Liver (tissue), 9 donors: ENCODE results near the gene ADRA2B. TPM values are rescaled to one million over a fixed set of nuclear protein-coding genes. Genes with fewer than 3 reads are reported as not detected.

Experiments
- DNase-seq: peaks from one replicate; pipeline ENCODE4 v3.0.0-alpha.2; 2017; ENCODE audit warnings: low spot score
- H3K27ac ChIP-seq, 2 donors: one replicate each; pipeline ENCODE4 v1.7.0; 2013; ENCODE audit warnings: inconsistent platforms in 2 of 2, low read length in 2 of 2, control low read depth in 1 of 2, low read depth in 1 of 2, mild to moderate bottlenecking in 1 of 2
- H3K27me3 ChIP-seq, 4 donors: one replicate each; pipeline versions ENCODE4 v1.6.1 to v1.7.0; 2013; ENCODE audit warnings: low read length in 3 of 4, inconsistent platforms in 1 of 4, mild to moderate bottlenecking in 1 of 4, moderate library complexity in 1 of 4; ENCODE audit not compliant: control insufficient read depth in 4 of 4, insufficient read depth in 4 of 4
- H3K36me3 ChIP-seq, 4 donors: one replicate each; pipeline versions ENCODE4 v1.6.1 to v1.7.0; 2013; ENCODE audit warnings: low read length in 3 of 4, mild to moderate bottlenecking in 3 of 4, low read depth in 1 of 4, moderate library complexity in 1 of 4; ENCODE audit not compliant: control insufficient read depth in 4 of 4, insufficient read depth in 3 of 4
- H3K4me1 ChIP-seq, 4 donors: one replicate each; pipeline versions ENCODE4 v1.6.1 to v1.7.0; 2013; ENCODE audit warnings: low read length in 3 of 4, mild to moderate bottlenecking in 3 of 4, moderate library complexity in 1 of 4; ENCODE audit not compliant: control insufficient read depth in 4 of 4, insufficient read depth in 4 of 4
- H3K4me3 ChIP-seq, 3 donors: one replicate each; pipeline versions ENCODE4 v1.6.1 to v1.7.0; 2013; ENCODE audit warnings: low read length in 3 of 3, control low read depth in 1 of 3, low read depth in 1 of 3, mild to moderate bottlenecking in 1 of 3
- H3K9ac ChIP-seq, 2 donors: one replicate each; pipeline ENCODE4 v1.7.0; 2013; ENCODE audit warnings: low read length in 2 of 2, mild to moderate bottlenecking in 2 of 2, moderate library complexity in 2 of 2, control low read depth in 1 of 2, low read depth in 1 of 2
- H3K9me3 ChIP-seq, 4 donors: one replicate each; pipeline versions ENCODE4 v1.6.1 to v1.7.0; 2013; ENCODE audit warnings: low read length in 3 of 4; ENCODE audit not compliant: control insufficient read depth in 4 of 4
- CTCF ChIP-seq: fragments of 150-350 bp; IDR thresholded peaks from 2 replicates; pipeline ENCODE4 v1.5.1; 2017; ENCODE audit warnings: improper control_type of control experiment, low read depth, low read length; ENCODE audit not compliant: missing input control
- EGR1 ChIP-seq, 2 donors: IDR thresholded peaks; 2 replicates each; pipeline ENCODE4 v1.6.1; 2016 to 2018; ENCODE audit warnings: antibody characterized with exemption in 2 of 2, low read depth in 2 of 2
- FOXA1 ChIP-seq: IDR thresholded peaks from 2 replicates; pipeline ENCODE4 v1.6.1; 2016; ENCODE audit warnings: antibody characterized with exemption
- FOXA2 ChIP-seq: IDR thresholded peaks from 2 replicates; pipeline ENCODE4 v1.6.1; 2016; ENCODE audit warnings: antibody characterized with exemption
- GABPA ChIP-seq, 2 donors: IDR thresholded peaks in 1 of 2; conservative IDR thresholded peaks in 1 of 2; 2 replicates each; pipeline ENCODE4 v1.6.1; 2016; ENCODE audit warnings: antibody characterized with exemption in 2 of 2, mild to moderate bottlenecking in 1 of 2, moderate library complexity in 1 of 2
- HNF4A ChIP-seq, 2 donors: conservative IDR thresholded peaks; 2 replicates each; pipeline ENCODE4 v1.6.1; 2016; ENCODE audit warnings: antibody characterized with exemption in 2 of 2, mild to moderate bottlenecking in 2 of 2
- HNF4G ChIP-seq: IDR thresholded peaks from 2 replicates; pipeline ENCODE4 v1.6.1; 2016; ENCODE audit warnings: antibody characterized with exemption
- JUND ChIP-seq, 2 donors: IDR thresholded peaks; 2 replicates each; pipeline ENCODE4 v1.6.1; 2016; ENCODE audit warnings: antibody characterized with exemption in 2 of 2
- MAX ChIP-seq: IDR thresholded peaks from 2 replicates; pipeline ENCODE4 v1.6.1; 2016; ENCODE audit warnings: antibody characterized with exemption
- NR2F2 ChIP-seq: IDR thresholded peaks from 2 replicates; pipeline ENCODE4 v1.6.1; 2016; ENCODE audit warnings: antibody characterized with exemption
- RAD21 ChIP-seq, 2 donors: IDR thresholded peaks; 2 replicates each; pipeline ENCODE4 v1.6.1; 2016; ENCODE audit warnings: antibody characterized with exemption in 2 of 2, mild to moderate bottlenecking in 2 of 2
- REST ChIP-seq: IDR thresholded peaks from 2 replicates; pipeline ENCODE4 v1.6.1; 2016; ENCODE audit warnings: antibody characterized with exemption, mild to moderate bottlenecking
- RXRA ChIP-seq, 2 donors: IDR thresholded peaks; 2 replicates each; pipeline ENCODE4 v1.6.1; 2017 to 2018; ENCODE audit warnings: antibody characterized with exemption in 2 of 2, mild to moderate bottlenecking in 1 of 2
- SP1 ChIP-seq: IDR thresholded peaks from 2 replicates; pipeline ENCODE4 v1.6.1; 2018; ENCODE audit warnings: antibody characterized with exemption, mild to moderate bottlenecking
- TAF1 ChIP-seq: conservative IDR thresholded peaks from 2 replicates; pipeline ENCODE4 v1.6.1; 2016; ENCODE audit warnings: antibody characterized with exemption, mild to moderate bottlenecking
- YY1 ChIP-seq: IDR thresholded peaks from 2 replicates; pipeline ENCODE4 v1.6.1; 2016; ENCODE audit warnings: antibody characterized with exemption, mild to moderate bottlenecking
- ZBTB33 ChIP-seq: IDR thresholded peaks from 2 replicates; pipeline ENCODE4 v1.6.1; 2016; ENCODE audit warnings: antibody characterized with exemption
- WGBS: extraction: QIAGEN DNeasy Blood & Tissue Kit; methylation state at CpG from one replicate; pipeline ENCODE4 v1.1.7; 2013; 5-methylcytosine and 5-hydroxymethylcytosine counted together
- polyA plus RNA-seq, 2 donors: library from polyadenylated mRNA; stranded (reverse) in 1 of 2; unstranded in 1 of 2; fragments of 200-250 nt in 1 of 2; fragments of >200 nt in 1 of 2; fragmentation: Nextera tagmentation in 1 of 2; extraction: Ambion mirVana in 1 of 2; gene quantifications; one replicate each; pipeline versions ENCODE4 v1.2.1 to v1.2.3, GENCODE V29; 2013 to 2015
- total RNA-seq, 2 donors: library from RNA; depleted of rRNA; stranded (reverse); fragments of >200 nt; gene quantifications; one replicate each; pipeline ENCODE4 v1.2.3, GENCODE V29; 2014
- TF ChIP-seq, protein P1 (sequence below): IDR thresholded peaks from 2 replicates; pipeline ENCODE4 v1.6.1; 2016; ENCODE audit warnings: antibody characterized with exemption
- donor health status: healthy.
- donor health status: healthy.
- donor health status: healthy.
- donor health status: healthy.
- donor health status: healthy.

The ADRA2B gene
- total and polyA plus RNA-seq, 4 donors: 1.3 to 8.6 (median 3.0) TPM

GRCh38 chr2:96158554-96158940, 42.2 kb upstream of the ADRA2B start:
- Histone ChIP-seq H3K36me3 (no peaks in the 10 kb centered on the region), H3K4me3 (no peak overlapping the region), H3K27me3 (no peaks in the 10 kb centered on the region), H3K9me3 (peaks cover 0 to 1% (median 0%) of the 10 kb centered on the region in 4 donors), H3K4me1 (no peaks in the 10 kb centered on the region), H3K27ac (no peak overlapping the region), H3K9ac (no peak overlapping the region)
- no peak for DNase-seq
- no peak for TF ChIP-seq ZBTB33
- TF ChIP-seq, protein P1, sequence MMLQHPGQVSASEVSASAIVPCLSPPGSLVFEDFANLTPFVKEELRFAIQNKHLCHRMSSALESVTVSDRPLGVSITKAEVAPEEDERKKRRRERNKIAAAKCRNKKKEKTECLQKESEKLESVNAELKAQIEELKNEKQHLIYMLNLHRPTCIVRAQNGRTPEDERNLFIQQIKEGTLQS: no peak
- WGBS: 91% methylated on average over 14 of the region's 14 CpGs

GRCh38 chr2:96157649-96158553, 41.5 kb upstream of the ADRA2B start:
- Histone ChIP-seq H3K9ac (no peak overlapping the region), H3K27ac (no peak overlapping the region), H3K9me3 (peaks cover 0 to 1% (median 0%) of the 10 kb centered on the region in 4 donors), H3K4me1 (no peaks in the 10 kb centered on the region), H3K36me3 (no peaks in the 10 kb centered on the region), H3K4me3 (no peak overlapping the region), H3K27me3 (no peaks in the 10 kb centered on the region)
- 76% methylated on average over 19 of the region's 19 CpGs for WGBS
- TF ChIP-seq RXRA (IDR thresholded peaks at IDR 0.05): no peak
- TF ChIP-seq FOXA1: no peak
- TF ChIP-seq REST: no peak
- no peak for TF ChIP-seq HNF4G
- no peak for TF ChIP-seq RAD21 (IDR thresholded peaks at IDR 0.05)
- no peak for TF ChIP-seq EGR1 (IDR thresholded peaks at IDR 0.05; ENCODE audit: low read depth in 2 of 2)
- no peak for TF ChIP-seq CTCF
- TF ChIP-seq HNF4A (conservative IDR thresholded peaks at IDR 0.05): no peak
- TF ChIP-seq TAF1: no peak
- TF ChIP-seq SP1: no peak
- TF ChIP-seq NR2F2: no peak
- TF ChIP-seq GABPA (IDR thresholded peaks at IDR 0.05 in 1 of 2, conservative IDR thresholded peaks at IDR 0.05 in 1 of 2): no peak
- no peak for TF ChIP-seq YY1
- TF ChIP-seq, protein P1: no peak
- TF ChIP-seq MAX: no peak
- no peak for TF ChIP-seq JUND (IDR thresholded peaks at IDR 0.05)
- TF ChIP-seq FOXA2: no peak
- no peak for TF ChIP-seq ZBTB33
- DNase-seq: peak; percentile 62
